Ovary (tissue), 3 donors: ENCODE data around the gene BMP8B.

ENCODE experiments used
- EP300 ChIP-seq: sonication (generic); formaldehyde crosslinking; IDR thresholded peaks from one replicate; pipeline ENCODE4 v1.6.1; 2017; ENCODE audit warnings: antibody characterized with exemption
- TF ChIP-seq, protein P1 (sequence below), 3 donors: fragments of 450-650 bp in 2 of 3; fragments of 200-600 bp in 1 of 3; IDR thresholded peaks; one replicate each; pipeline versions ENCODE4 v1.5.1 to v1.8.0; 2016 to 2022; ENCODE audit warnings: antibody characterized with exemption in 3 of 3, mild to moderate bottlenecking in 1 of 3
- donor health status: DM: no; HTN: no; CAD: no.

DNA sequence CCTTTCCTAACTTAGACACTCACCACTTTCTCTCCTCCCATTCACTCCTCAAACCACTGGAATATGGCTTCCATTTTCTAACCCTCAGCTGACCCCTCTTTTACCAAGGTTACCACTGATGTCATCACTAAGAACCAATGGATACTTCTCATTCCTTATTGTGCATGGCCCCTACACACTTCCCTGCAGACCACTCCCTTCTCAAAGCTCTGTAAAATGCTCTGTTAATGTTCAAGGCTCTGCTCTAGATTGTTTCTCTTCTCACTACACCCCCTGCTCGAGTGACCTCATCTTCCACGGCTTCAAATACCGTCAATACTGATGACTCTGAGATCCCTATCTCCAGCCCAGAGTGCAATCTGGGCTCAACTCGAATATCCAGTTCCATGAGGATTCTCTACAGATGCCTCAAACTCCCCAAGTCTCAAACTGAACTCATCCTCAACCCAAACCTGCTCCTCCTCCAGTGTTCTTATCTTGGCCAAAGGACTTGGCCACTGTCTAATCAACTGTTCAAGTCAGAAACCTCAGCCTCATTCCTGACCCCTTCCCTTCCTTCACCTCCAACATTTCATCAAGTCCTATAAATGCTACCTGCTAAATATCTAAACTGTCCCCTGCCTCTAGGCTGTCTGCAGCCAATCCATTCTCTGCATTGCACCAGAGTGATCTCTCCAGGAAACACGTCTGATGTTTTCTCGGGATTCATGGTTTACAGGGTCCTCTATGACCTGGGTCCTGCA is 41.3 kb upstream of the BMP8B start:
- TF ChIP-seq, protein P1, sequence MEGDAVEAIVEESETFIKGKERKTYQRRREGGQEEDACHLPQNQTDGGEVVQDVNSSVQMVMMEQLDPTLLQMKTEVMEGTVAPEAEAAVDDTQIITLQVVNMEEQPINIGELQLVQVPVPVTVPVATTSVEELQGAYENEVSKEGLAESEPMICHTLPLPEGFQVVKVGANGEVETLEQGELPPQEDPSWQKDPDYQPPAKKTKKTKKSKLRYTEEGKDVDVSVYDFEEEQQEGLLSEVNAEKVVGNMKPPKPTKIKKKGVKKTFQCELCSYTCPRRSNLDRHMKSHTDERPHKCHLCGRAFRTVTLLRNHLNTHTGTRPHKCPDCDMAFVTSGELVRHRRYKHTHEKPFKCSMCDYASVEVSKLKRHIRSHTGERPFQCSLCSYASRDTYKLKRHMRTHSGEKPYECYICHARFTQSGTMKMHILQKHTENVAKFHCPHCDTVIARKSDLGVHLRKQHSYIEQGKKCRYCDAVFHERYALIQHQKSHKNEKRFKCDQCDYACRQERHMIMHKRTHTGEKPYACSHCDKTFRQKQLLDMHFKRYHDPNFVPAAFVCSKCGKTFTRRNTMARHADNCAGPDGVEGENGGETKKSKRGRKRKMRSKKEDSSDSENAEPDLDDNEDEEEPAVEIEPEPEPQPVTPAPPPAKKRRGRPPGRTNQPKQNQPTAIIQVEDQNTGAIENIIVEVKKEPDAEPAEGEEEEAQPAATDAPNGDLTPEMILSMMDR (IDR thresholded peaks at IDR 0.05), result no peak
- TF ChIP-seq EP300, result no peak
